CD4-positive, alpha-beta T cell treated with Interleukin-1 beta for 1 hour (primary cell): ENCODE data around the gene MEF2A.
"Not testable (repeated sequence)": the region's sequence is repeated elsewhere in the genome, so short reads cannot be mapped to it uniquely, and the experiment has no call there.

Experiments
- DNase-seq, 2 donors: peaks; one replicate each; pipeline ENCODE4 v3.0.0-alpha.2; 2020 to 2022

Gene MEF2A

DNA sequence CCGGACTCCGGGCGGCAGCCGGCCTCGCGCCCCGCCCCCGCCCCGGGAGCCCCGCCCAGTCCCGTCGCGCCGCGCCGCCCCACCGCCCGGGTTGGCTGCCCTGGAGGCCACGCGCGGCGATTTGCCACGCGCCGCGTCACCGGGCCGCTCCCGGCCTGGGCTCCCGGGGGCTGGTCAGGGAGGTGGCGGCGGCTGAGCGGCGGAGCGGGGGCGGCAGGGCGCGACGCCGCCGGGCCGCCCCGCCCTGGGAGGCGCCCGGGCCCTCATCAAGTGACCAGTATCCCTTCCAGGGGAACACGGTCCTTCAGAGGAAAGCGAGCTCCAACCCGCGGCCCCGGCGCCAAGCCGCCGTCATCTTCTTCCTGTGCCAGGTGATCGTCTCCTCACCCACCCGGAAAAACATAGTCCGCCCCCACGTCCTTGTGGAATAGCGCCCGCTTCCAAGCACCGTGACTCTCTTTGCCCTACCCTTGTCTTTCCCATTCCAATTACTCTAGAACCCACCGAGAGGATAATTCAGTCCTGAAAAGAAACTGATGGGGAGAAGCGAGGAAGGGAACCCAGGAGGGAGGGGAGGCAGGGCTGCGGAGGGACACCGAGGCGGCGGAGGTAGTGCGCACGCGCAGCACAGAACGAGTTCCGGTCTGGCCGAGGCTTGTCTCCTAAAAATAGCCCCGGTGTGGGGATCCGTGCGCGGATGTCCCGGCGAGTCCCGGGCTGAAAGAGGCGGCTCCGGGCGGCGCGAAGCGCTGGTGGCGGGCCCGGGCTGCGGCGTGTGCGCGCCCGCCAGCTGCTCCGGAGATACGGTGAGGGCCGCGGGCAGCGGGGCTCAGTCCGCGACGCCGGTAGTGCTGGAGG lies at the start of gene MEF2A:
MEF2A (plus strand) TSS at position 686 of the 858 bp plus-strand sequence. CDS start 67,136 bp downstream, outside the sequence.
- peak; percentile 92 to 93 for DNase-seq

DNA sequence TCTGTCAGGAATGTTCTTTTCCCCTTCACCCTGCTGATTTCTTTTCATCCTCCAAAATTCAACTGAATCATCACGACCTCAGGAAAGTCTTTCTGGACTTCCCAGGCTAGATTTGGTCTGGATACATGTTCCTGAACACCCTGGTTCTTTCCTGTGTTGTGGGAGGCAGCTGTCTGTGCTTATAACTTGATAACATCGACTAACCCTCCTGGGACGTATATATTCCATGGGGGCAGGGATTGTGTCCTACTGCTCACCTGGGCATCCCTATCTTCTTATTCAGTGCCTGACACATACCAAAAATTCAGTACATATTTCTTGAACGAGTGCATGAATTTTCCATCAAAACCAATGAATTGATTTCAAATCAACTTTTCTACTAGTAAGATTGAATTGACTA lies 47.6 kb upstream of the MEF2A start:
- no peak for DNase-seq

DNA sequence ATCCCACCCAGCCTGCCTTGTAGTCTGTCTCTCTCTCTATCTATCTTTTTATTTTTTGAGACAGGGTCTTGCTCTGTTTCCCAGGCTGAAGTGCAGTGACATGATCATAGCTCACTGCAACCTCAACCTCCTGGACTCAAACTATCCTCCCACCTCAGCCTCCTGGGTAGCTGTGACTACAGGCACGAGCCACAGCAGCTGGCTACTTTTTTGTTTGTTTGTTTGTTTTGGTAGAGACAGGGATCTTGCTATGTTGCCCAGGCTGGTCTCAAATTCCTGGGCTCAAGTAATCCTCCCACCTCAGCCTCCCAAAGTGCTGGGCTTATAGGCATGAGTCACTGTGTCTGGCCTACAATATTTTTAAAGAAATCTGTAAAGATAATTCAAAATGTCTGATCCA lies 46.4 kb upstream of the MEF2A start:
- DNase-seq: not testable (repeated sequence)

DNA sequence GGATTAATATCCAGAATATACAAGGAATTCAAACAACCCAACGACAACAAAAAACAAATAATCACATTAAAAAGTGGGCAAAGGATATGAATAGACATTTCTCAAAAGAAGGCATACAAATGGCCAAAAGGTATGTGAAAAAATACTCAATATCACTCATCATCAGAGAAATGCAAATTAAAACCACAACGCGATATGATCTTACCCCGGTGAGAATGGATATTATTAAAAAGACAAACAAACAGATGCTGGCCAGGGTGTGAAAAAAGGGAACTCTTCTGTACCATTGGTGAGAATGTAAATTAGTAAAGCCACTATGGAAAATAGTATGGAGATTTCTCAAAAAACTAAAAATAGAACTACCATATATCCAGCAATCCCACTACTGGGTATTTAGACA lies 43.5 kb upstream of the MEF2A start:
- no peak for DNase-seq

DNA sequence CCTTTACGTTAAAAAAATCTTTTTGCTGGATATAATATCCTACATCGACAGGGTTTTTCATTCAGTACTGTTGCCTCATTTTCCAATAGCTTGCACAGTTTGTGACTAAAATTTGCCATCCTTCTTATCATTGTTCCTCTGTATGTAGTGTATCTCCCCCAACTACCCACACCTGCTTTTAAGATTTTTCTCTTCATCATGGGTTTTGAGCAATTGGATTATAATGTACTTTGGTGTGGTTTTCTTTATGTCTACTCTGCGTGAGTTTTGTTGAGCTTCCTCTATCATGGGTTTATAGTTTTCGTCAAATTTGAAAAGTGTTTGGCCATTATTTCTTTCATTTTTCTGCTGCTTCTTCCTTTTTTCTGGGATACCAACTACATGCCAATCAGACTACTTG lies 39.6 kb upstream of the MEF2A start:
- DNase-seq: no peak

DNA sequence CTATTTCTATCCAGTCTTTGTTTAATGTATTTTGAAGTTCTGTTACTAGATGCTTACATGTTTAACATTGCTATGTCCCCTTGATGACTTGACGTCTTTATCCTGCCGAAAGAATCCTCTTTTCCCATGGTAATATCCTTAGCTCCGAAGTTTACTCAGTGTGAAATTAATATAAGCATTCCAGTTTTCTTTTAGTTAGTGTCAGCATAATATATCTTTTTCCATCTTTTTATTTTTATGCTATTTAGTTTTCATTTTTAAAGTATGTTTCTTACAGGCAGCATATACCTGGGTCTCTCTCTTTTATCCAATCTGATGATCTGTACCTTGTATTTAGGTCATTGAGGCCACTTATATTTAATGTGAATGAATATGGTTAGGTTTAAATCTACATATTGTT lies 39.1 kb upstream of the MEF2A start:
- DNase-seq: no peak

DNA sequence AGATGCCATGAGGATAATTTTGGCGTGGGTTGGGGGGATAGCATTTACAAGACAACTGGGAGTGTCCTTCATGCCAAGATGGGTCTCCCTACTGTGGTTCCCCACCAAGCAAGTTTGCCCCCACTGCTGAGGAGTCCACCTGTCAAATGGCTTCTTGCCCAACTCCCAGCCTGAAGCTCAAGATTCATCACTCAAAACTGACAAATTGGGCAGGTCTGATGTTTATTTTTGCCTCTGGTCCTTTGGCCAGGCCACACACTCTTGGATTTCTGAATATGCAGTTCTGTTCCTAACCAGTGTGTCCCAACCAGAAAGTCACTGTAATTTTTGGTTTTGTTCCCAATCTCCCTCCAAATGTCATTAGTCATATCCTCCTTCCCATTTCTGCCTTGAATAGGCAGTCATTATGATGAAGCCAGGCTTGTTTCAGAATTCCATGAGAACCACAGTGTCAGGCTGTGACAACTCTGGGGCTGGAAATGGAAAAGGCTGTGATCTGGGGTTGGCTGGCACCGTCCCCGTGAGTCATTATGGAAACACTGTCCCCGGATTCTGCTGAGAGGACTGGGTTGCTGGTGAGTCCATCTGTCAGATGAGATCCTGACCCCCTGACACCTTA lies 29.3 kb upstream of the MEF2A start:
- no peak for DNase-seq

DNA sequence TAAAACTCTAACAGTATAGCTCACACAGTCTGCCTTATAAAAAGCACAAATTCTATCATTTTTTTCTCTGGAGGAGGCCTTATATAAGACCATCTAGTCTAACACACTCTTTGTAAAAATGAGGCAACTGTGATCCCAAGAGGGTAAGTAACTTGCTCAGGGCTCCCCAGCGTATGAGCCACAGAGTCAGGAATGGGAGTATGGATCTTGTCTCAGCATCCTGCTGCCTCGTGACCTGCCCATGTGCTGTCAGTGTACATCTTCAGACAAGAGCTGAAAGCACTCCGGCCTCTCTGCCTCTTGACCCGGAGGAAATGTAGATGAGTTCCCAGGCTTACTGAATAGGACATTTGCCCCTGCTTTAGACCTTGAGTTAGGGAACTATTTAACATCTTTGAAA lies 28.4 kb upstream of the MEF2A start:
- no peak for DNase-seq

DNA sequence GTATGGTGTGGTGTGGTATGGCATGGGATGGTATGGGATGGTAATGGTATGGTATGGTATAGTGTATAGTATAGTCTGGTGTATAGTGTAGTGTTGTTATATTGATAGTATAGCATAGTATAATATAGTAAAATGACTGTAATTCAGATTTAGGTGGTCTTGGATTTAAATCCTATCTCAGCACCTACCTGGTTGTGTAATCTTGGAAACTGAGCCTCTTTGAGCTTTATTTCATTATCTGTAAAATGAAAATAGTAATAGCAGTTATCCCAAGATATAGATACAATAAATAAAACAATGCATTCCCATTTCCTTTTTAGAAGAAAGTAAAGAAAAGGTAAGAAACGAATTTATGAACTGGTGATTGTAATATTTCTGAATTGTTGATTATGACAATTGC lies 27.5 kb upstream of the MEF2A start:
- no peak for DNase-seq

DNA sequence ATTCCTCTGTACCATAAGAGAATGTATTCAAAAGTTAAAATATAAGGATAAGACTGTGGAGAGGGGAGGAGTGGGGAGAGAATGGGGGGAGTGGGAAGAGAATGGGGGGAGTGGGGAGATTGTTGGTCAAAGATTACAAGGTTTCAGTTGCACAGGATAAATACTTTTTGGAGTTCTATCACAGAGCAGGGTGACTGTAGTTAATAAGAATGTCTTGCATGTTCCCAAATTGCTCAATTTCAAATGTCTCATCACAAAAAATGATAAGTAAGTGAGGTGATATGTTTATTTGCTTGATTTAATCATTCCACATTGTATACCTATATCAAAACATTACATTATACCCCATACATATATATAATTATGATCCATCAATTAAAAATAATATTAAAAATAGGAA lies 23.0 kb upstream of the MEF2A start:
- DNase-seq: no peak

DNA sequence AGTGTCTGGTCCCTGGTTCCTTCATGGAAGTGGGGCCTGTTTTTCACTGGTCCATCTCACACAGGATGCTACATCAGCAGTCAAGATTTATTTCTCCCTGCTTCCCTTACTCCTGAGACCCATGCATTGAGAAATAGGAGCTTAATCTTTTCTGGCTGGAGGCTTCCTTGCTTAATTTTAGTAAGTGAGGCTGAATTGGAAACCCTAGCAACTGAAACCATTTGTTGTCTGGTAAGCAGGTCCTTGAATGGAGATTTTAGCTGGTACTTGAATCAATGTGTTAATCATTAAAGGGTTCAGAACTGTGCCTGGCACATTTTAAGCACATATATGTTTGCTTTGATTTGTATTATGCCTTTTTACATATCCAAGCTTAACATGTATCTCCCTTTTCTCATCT lies 20.2 kb upstream of the MEF2A start:
- no peak for DNase-seq

DNA sequence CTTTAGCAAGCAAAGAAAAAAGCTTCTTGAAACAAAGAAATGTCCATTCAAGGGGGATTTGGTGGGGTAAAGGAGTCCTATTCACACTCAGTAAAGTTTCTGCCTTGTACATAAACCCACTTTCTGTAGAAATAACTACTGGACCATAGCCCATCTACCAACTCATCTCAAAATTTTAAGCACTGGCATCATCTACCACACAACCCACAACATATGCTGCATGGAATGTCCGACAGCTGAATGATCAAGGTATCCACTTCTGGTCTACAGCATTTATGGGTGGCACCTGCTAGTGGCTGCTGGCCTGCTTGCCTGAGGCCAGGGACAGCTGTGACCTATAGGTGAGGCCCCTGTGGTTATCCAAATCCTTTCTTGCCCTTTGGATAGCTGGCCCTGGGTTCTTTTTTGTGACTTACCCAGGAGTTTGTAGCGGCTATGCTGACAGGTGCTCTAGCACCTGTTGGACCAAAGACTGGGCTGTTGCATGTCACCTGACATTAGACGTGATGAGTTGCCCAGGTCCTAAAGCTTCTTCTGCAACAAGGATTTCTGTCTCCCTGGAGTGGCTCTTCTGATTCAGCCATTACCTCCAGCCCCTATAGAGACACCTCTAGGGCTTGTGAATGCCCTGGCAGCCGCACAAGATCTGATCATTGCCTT lies 19.2 kb upstream of the MEF2A start:
- no peak for DNase-seq

DNA sequence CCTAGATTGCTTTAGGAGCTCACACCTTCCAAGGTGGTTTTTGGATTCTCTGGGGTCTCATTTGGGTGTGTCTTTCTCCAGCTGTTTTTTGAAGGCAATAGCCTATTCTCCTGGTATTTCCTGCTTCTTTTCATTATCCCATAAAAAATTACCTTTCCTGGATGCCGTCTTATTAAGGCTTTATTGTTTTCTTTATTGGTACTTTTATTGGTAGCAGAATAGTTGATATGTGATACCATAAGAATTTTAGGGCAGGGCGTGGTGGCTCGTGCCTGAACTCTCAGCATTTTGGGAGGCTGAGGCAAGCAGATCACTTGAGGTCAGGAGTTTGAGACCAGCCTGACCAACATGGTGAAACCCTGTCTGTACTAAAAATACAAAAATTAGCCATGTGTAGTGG lies 18.3 kb upstream of the MEF2A start:
- DNase-seq: no peak

DNA sequence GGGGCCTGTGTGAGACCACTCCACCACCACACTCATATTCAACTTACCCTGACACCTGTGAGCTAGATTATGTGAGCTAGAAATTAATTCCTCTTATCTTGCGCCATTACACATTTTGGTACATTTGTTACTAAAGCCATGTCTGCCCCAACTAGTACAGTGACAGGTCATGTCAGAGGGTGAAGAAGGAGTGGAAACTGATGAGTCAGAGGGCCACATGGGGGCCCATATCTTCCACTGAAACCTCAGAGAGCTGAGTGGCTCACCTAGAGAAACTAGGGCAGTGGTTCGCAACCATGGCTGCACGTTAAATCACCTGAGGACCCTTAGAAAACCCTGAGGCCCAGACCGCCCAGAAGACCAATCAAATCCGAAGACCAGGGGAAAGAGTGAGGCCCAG lies 15.7 kb upstream of the MEF2A start:
- DNase-seq: no peak

DNA sequence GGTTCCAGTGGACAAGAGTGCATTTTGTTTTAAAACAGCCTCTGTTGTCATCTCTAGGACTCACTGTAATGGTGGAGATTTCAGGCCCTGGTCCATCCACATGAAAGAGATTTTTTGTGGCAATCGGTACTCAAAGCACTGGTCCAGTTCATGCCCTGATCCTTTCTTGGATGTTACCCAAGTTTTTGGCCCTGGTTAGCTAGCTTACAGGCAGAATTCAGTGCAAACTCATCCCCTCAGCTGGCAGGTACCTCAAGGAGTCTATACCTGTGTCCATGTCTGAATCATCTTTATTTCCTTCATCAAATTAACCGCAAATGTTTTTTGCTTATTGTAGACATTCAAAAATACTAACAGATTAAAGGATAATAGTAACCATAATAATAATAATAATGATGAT lies 13.7 kb upstream of the MEF2A start:
- DNase-seq: no peak

DNA sequence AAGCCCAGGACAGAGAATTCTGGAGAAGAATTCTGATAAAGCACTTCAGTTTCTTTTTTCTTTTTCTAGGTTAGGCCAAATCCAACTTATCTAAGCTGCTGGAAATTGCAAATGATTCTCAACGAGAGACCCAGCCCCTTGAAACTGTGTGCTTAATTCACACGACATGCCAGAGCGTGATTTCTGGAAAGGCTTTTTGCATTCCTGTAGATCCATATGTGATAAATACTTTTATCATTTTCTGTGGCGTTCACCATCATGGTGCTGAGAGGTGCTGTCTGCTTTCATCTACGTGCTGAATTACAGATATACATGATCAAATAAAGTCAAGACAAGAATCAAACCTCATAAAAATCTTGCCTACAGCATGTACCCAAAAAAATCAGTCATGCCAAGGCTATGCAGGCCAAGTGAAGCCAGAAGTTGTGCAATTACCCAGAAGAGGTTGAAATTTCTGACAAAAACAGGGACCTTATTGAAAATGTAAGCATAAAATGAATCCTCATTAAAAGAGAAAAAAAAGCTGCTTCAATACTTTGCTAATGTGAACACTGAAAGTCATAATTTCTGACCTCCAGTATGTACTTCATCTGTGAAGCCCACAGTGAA lies 10.8 kb upstream of the MEF2A start:
- DNase-seq: no peak

DNA sequence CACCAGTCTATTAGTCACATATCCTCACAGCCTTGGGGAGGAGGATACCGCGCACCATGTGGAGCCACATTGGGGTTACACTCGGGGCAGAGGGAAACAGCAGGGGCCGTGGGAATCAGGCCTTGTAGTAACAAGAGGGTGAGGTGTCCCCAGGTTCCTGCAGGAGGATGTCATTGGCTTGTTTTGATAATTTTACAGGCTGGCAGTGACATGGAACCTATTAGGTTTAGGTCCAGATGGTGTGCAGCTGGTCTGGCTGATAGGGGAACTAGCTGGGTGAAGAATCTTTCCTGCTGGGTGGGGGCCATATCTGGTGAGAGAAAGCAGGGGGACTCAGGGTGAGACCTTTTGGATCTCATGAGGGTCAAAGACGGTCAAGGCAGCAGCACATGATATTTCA lies 9.8 kb upstream of the MEF2A start:
- DNase-seq: peak in 1 of 2 donors; percentile 33

DNA sequence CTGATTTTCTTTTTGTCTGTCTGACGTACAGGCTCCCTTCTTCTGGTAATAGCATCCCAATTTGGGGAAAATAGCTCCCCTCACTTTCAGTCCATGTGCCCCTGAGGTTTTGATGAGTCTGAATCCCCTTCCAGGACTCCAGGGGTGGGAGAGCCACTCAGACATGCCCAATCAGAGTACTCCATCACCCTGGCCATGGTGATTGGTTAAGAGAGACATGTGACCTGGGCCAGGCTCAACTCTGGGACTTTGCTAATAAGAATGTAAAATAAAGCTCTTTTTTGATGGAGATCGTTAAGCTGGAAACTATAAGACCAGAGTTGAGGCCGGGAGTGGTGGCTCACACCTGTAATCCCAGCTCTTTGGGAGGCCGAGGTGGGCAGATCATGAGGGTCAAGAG lies 9.2 kb upstream of the MEF2A start:
- DNase-seq: no peak

DNA sequence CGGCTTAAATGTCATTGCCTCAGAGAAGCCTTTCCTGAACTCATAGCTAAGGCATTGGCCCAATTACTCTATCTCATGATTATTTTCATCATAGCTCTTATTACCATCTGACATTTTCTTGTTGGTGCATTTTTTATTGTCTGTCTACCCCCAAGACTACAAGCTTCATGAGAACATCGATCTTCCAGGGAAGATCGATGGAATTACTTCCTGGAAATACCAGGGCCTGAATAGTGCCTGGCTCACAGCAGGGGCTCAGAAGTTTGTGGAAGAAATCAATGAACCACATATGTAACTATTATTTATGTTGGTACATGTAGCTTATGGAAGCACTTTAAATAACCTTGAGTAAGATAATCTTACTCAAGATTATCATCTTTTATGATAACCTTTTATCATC lies 7.7 kb upstream of the MEF2A start:
- DNase-seq: no peak

DNA sequence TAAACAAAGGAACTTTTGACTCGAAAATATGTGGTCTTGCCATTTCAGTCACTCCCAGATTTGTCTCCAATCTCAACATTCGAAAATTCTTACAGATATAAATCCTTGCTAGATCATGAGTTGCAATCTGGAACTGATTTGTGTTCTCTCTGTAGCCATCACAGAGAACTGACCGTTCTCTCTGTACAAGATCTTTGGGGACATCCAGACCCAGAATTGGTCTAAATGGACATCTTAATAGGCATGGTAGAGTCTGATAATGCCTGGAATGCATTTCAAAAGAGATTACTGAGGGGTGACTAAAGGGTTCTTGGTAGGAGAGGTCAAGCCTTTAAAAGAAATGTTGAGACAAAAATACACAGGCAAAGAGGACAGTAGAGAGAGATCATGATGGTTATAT lies 7.2 kb upstream of the MEF2A start:
- DNase-seq: no peak

DNA sequence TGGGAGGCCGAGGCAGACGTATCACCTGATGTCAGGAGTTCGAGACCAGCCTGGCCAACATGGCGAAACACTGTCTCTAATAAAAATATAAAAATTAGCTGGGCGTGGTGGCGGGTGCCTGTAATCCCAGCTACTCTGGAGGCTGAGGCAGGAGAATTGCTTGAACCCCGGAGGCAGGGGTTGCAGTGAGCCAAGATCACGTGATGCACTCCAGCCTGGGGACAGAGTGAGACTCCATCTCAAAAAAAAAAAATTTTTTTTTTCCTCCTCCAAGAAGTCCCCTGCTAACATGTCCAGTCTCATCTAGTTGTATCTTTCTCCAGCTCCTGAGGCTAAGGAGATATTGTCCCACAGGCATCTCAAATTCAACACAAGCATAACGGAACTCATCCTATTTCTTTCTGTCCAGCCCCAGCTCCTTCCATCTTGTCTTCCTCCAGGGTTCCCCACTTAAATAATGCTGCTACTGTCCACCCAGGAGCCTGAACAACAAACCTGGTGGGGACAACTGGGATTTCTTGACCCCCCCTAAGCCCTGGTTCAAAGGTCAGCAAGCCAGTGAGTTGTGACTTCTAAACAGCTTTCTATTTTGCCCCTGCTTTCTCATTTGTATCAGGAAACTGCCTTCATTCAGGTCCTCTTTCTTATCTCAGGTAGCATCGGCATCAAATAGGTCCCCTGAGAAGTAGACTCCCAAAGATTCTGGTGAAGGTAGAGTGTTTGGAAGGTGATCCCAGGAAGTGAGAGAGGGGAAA lies 4.1 kb upstream of the MEF2A start:
- DNase-seq: no peak

DNA sequence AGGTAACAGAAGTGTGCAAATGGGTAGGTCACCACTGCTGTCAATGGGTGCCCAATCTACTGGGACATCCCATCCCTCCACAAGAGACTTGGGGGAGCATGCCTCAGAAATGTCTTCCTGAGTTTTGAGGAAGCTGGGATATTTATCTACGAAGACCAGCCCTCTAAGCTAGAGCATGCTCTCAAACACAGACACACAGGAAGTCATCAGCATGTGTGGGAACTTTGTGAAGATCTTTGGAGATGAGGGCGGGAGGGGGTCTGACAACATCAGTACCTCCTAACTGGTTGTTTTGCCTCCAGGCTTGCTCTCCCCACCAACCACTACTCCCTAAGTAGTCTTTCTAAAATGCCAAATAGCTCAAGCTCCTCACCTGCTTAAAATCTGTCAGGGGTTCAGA lies 3.5 kb upstream of the MEF2A start:
- DNase-seq: no peak
